ENCODE results near the gene NUP42.
A peak's percentile ranks its signal among the peaks of the same experiment; 100 is the strongest.
"Not testable (repeated sequence)": the region's sequence is repeated elsewhere in the genome, so short reads cannot be mapped to it uniquely, and the experiment has no call there.

The NUP42 gene

DNA sequence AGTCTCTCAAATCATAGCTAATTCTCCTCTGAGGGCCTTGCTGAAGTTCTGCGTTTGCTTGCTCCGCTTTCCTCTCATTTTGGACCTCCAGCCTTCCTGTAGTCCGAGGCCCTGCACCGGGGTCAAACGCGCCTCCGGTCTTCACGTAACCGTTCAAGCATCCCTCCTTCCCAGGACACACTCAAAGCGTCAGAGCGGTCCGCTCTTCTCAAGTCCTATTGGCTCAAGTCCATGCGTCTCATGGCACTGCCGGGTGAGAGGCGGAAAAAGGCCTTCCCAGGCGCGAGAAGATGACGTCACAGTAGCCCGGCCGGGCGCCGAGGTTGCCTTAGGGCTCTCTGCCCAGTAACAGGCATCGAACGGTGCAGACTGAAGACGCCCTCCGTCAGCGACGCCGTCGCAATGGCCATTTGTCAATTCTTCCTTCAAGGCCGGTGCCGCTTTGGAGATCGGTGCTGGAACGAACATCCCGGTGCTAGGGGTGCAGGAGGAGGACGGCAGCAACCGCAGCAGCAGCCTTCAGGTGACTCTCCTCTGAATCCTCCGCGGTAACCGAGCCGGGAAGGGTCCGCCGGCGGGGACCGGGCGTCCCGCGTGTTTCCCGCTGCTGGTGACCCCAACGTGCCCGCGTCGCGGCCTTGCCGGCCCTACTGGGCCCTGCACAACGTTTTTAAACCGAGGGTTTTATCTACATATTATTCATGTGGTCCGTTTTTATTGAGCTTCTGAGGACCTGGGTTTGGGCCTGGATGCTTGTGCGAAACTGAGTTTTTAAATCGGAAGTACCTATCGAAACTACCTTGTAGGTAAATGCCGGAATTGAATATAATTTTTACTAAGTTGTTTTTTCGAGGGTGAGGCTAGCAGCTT, at the start of gene NUP42:
NUP42 (plus strand) TSS at position 365 of the 870 bp plus-strand sequence; CDS start at position 403, 38 bp downstream.
- DNase-seq = peak; percentile 97

- DNase-seq = no peak
These were observed 48.1 kb upstream of the NUP42 start for GRCh38 chr7:23133797-23134196.

- no peak for DNase-seq
These were observed 46.1 kb upstream of the NUP42 start for GRCh38 chr7:23135755-23136154.

GRCh38 chr7:23136216-23136615, 45.6 kb upstream of the NUP42 start:
- DNase-seq = no peak

- DNase-seq = no peak
These were observed 24.2 kb upstream of the NUP42 start for GRCh38 chr7:23157679-23158078.

DNA sequence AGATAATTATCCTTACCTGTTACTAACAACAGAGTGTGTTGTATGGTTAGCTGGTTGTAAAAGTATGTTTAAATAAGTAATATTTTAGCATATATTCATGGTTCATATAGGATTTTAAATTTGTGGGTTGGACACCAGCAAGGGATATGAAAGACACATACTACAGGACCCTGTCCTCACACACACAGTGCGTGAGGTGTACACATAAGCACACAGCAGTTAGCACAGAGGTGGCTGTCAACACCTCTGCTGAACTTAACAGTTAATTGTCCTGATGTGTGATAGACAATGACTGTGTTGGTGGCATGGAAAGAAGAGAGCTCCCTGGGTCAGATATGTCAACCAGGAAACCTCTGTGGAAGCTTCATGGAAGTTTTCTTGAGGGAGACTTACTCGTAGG, 23.3 kb upstream of the NUP42 start:
- no peak for DNase-seq

GRCh38 chr7:23161482-23161881, 20.4 kb upstream of the NUP42 start:
- DNase-seq = no peak

- no peak for DNase-seq
These were observed 17.0 kb upstream of the NUP42 start for GRCh38 chr7:23164846-23165245.

GRCh38 chr7:23165316-23165715, 16.5 kb upstream of the NUP42 start:
- DNase-seq = no peak

DNA sequence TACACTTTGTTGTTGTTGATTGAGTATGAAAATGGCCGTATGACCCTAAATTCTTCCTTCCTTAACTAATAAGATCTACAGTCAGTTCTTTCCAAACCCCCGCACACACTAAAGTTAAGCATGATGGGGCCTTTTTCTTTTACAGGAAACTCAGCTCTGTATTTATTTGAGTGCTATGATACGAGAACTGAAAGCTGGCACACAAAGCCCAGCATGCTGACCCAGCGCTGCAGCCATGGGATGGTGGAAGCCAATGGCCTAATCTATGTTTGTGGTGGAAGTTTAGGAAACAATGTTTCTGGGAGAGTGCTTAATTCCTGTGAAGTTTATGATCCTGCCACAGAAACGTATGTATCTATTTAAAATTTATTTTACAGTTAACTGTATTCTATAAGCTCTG, 14.2 kb upstream of the NUP42 start:
- no peak for DNase-seq

- DNase-seq = no peak
These were observed 13.6 kb upstream of the NUP42 start for GRCh38 chr7:23168111-23168885.

DNA sequence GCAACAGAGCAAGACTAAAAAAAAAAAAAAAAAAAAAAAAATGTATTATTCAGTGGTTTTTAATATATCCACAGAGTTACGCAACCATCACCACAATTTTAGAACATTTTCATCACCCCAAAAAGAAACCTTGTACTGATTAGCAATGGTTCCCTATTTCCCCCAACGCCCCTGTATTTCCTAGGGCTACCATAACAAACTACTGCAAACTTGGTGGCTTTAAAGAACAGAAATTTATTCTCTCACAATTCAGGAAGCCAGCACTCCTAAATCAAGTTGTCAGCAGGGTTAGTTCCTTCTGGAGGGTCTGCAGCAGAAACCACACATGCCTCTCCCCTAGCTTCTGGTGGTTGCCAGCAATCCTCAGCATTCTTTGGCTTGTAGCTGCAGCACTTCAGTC, 5.9 kb upstream of the NUP42 start:
- no peak for DNase-seq

DNA sequence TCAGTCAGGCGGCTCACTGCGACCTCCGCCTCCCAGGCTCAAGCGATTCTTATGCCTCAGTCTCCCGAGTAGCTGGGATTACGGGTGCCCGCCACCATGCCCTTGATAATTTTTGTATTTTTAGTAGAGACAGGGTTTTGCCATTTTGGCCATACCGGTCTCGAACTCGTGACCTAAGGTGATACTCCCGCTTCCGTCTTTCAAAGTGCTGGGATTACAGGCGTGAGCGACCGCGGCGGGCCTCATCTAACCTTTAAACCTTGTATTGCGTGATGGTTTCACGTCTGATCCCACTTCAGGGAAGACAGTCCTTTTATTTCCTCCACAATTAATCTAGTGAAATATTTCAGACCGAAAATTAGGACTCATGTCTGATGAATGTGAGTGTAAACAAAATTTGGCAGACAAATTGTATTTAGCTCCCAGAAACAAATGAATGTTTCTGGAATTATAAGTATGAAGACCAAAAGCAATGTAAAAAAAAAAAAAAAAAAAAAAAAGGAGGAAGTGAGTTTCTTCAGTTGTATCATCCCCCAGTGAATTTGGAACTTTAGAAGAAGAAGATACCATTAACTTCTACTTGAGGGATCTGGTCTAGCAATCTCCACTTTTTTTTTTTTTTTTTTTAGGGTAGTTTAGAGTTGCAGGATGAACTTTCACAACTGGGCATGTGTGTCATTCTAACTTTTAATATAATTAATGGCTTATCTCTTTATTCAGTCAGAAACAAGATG, 1.6 kb downstream of the NUP42 start:
- no peak for DNase-seq

DNA sequence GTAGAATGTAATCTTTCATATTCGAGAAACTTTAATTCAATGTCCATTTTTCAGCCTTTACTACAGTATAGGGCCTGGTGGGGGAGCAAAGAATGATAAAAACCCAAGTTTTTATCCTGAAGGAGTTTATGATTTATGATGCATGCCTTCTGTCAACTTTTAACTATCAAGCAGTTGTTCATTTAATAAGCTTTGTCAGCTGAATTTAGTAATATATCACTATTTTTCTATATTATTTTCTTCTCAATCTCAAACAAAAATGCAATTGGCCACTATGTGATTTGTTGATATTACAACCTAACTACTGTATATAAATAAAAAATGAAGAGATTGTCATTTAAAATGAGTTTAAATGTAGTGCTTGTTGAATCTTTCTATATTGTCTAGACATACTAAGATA, 2.4 kb downstream of the NUP42 start:
- DNase-seq = no peak

- DNase-seq = no peak
These were observed 3.0 kb downstream of the NUP42 start for GRCh38 chr7:23184709-23185359.

- DNase-seq = no peak
These were observed 4.1 kb downstream of the NUP42 start for GRCh38 chr7:23185980-23186379.

GRCh38 chr7:23191022-23191421, 9.2 kb downstream of the NUP42 start:
- DNase-seq = no peak

DNA sequence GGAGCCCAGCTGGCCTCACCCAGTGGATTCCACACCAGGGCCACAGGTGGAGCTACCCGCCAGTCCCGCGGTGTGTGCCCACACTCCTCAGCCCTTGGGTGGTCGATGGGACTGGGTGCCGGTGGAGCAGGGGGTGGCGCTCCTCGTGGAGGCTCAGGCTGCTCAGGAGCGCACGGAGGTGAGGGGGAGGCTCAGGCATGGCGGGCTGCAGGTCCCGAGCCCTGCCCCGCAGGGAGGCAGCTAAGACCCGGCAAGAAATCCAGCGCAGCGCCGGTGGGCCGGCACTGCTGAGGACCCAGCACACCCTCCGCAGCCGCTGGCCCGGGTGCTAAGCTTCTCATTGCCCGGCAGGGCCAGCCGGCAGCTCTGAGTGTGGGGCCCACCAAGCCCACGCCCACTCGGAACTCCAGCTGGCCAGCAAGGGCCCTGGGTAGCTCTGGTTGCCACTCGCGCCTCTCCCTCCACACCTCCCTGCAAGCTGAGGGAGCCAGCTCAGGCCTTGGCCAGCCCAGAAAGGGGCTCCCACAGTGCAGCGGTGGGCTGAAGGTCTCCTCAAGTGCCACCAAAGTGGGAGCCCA, 11.9 kb downstream of the NUP42 start:
- not testable (repeated sequence) for DNase-seq

DNA sequence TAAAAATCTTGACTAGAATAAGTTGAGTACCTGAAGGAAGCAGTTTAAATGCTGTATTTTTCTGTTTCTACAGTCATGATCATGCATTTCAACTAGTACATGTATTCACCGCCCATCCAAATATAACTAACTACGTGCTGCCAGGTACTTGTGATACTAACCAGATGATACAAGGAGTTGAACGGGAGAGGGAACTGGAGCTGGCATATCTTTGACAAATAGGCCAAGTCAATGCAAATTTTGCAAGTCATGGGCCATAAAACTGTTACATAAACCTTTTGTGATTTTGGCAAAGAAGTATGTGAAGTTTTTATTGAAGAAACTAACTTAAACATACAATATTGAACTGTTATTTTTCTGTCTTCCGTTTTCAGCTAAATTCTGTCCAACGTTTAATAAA, 14.5 kb downstream of the NUP42 start:
- DNase-seq = no peak

GRCh38 chr7:23197745-23198144, 15.9 kb downstream of the NUP42 start:
- not testable (repeated sequence) for DNase-seq

DNA sequence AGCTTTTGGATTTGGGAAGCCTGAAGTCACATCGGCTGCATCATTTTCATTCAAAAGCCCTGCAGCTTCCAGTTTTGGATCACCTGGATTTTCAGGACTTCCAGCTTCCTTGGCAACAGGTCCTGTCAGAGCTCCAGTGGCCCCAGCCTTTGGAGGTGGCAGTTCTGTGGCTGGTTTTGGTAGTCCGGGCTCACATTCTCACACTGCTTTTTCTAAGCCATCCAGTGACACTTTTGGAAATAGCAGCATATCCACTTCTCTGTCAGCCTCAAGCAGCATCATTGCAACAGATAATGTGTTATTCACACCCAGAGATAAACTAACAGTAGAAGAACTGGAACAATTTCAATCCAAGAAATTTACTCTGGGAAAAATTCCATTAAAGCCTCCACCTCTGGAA, 18.5 kb downstream of the NUP42 start:
- no peak for DNase-seq

DNA sequence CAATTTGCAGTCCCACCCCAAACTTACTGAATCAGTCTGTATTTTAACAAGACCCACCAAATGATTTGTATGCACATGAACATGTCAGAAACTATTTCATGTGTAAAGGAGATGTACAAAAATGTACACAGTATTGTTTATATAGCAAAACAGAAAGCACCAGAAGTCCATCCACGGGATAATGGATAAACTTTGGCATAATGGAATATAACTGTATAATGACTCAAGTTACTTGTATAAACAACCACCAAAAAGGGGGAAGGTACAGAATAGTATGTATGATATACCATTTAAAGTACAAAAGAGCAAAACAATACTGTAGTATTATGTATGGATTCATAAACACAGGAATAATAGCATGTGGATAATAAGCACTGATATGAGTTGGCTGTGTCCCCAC, 22.4 kb downstream of the NUP42 start:
- no peak for DNase-seq

DNA sequence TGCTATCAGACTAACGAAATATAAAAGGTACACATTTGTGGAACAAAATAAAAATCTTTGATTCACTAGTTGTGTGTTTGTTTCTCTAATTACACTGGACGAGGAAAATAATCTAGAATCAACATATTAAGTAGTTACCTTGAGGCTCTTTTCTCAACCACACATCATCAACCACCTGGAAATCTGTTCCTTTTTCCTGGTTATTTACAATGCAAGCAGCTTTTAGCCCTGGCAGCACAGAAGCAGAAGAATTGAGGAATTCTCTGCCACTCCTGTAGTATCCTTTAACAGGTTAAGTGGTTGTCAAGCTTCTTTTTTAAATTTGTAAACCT, 23.7 kb downstream of the NUP42 start:
- no peak for DNase-seq

All from activated CD8-positive, alpha-beta memory T cell treated with anti-CD3 and anti-CD28 coated beads for 24 hours (primary cell).